DMS53 (cell line): Measurements from ENCODE around the gene PRPF39.
"Not testable (repeated sequence)": the region's sequence is repeated elsewhere in the genome, so short reads cannot be mapped to it uniquely, and the experiment has no call there.

Experiments used
- DNase-seq: peaks from one replicate; lab custom pipeline; 2025; lab: John Stamatoyannopoulos, UW

Gene PRPF39

DNA sequence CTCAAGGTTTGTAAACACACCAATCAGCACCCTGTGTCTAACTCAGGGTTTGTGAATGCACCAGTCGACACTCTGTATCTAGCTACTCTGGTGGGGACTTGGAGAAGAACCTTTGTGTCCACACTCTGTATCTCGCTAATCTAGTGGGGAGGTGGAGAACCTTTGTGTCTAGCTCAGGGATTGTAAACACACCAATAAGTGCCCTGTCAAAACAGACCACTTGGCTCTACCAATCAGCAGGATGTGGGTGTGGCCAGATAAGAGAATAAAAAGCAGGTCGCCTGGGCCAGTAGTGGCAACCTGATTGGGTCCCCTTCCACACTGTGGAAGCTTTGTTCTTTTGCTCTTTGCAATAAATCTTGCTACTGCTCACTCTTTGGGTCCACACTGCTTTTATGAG, 2.8 kb upstream of the PRPF39 start:
- not testable (repeated sequence) for DNase-seq

DNA sequence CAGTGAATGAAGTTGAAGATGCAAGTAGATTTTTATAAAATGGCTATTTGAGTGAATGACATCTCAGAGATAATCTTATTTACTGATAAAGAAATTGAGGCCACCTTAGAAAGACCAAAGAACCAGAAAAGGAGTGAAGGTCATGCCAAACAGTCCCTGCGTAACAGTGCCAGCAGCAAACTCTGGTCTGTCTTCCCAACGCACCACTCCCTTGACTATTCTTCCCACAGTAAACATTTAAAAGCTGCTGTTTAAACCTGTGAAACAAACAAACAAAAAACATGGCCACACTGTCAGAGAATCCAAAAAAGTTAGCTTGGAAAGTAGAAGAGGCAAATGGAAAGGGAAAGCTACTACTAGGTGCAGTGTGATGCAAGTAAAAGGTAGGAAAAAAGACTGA, 1.5 kb upstream of the PRPF39 start:
- no peak for DNase-seq

DNA sequence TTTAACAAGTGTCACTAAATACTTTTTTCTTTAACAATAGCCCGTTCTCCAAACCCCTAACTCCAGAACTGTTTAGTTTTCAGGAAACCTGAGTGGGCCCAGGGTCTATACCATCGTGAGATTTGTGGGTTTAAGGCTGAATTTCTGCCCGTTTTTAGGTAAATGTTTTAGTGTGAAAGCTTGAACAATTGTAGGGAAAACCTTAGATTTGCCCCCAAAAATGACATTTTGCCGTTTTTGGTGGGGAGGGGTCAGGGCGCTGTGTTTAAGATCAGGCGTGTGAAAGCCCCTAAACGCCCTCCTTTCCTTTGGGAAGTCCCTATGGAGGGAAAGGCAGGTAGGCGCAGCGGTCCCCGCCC, 320 bp upstream of the PRPF39 start:
- no peak for DNase-seq

GRCh38 chr14:45084946-45085346, 1.0 kb downstream of the PRPF39 start:
- DNase-seq: no peak

- DNase-seq: no peak
Observed at GRCh38 chr14:45089813-45090212, 5.9 kb downstream of the PRPF39 start.

GRCh38 chr14:45091710-45092109, 7.8 kb downstream of the PRPF39 start:
- no peak for DNase-seq

DNA sequence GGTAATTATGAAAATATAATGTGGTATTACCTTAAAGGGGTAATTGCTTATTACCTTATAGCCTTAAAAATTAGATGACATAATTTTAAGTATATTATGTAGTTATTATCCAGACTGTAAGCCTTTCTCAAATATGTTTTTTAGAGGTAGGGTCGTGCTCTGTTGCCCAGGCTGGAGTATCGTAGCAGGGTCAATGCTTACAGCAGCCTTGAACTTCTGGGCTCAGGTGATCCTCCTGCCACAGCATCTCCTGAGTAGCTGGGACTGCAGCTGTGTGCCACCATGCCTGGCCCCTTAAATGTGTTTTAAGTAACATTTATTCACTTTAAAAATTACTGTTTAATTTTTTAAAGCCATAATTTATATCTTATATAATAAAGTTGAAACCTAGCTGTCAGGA, 10.4 kb downstream of the PRPF39 start:
- no peak for DNase-seq

DNA sequence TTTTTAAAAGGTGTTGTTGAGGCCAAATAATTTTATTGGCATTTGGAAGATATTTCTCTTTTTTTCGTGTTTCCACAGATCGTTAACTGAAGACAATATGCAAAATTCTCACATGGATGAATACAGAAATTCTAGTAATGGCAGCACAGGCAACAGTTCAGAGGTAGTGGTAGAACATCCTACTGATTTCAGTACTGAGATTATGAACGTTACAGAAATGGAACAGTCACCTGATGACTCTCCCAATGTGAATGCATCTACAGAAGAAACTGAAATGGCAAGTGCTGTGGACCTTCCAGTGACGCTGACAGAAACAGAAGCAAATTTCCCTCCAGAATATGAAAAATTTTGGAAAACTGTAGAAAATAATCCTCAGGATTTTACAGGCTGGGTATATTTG, 11.2 kb downstream of the PRPF39 start:
- no peak for DNase-seq

GRCh38 chr14:45096218-45096617, 12.3 kb downstream of the PRPF39 start:
- no peak for DNase-seq

GRCh38 chr14:45103806-45104205, 19.9 kb downstream of the PRPF39 start:
- no peak for DNase-seq

GRCh38 chr14:45104561-45104960, 20.6 kb downstream of the PRPF39 start:
- DNase-seq: no peak

- DNase-seq: peak; percentile 92
Observed at GRCh38 chr14:45112896-45113781, 29.2 kb downstream of the PRPF39 start.

- no peak for DNase-seq
Observed at GRCh38 chr14:45114327-45114726, 30.4 kb downstream of the PRPF39 start.

DNA sequence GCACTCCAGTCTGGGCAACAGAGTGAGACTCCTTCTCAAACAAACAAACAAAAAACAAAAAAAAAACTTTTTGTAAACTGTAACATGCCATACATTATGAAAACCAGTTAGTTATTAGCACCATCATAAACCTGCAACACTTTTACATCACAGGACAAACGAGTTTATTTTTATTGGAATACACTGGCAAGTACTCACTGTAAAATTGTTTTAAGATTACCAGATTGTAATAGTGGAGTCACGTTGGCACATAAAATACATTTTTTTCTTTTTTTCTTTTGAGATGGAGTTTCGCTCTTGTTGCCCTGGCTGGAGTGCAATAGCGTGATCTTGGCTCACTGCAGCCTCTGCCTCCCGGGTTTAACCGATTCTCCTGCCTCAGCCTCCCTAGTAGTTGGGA, 34.7 kb downstream of the PRPF39 start:
- no peak for DNase-seq

- DNase-seq: no peak
Observed at GRCh38 chr14:45120096-45120495, 36.2 kb downstream of the PRPF39 start.

DNA sequence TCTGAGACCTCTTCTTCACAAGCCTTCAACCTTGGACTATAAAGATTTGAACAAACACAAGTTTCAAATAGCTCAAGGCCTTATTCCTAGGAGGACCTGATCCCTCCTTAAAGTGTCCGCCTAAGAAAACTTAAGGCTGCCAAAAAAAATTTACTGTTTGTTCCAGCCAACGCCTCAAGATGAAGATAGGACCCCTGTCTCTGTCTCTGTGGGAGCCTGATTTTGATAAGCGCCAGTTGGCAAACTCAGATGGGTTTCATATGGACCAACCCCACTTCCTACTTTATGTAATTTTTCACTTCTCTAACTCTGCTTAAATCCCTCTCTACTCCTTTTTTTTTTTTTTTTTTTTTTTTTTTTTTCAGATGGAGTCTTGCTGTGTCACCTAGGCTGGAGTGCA, 39.4 kb downstream of the PRPF39 start:
- no peak for DNase-seq

DNA sequence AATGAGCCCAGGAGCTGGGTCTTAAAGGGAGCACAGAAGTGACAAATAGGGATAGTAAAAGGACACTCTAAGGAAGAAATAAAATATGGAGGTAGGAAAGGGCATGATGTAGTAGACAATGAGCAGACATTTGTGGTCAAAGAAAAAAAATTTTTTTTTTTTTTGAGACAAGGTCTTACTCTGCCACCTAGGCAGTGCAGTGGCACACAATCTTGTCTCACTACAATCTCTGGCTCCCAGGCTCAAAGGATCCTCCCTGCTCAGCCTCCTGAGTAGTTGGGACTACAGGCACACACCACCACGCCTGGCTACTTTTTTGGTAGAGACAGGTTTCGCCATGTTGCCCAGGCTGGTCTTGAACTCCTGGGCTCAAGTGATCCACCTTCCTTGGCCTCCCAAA, 41.8 kb downstream of the PRPF39 start:
- DNase-seq: no peak

GRCh38 chr14:45128963-45129629, 45.2 kb downstream of the PRPF39 start:
- no peak for DNase-seq

DNA sequence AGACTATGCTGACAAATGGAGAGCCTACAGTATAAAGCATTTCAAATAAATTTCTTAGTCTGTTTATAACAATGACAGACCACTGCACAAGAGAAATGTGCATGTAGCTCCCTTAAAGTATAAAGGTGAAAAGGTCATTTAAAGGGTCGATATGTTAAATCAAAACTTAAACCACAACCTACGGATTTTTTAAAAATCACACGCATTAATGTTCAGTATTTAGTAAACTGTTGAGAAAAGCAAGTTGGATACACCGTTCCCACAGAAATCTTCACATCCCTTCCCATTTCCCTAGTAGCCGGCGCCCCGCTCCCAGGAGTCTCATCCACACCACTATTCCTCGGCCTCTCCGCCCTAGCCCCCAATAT, 49.8 kb downstream of the PRPF39 start:
- DNase-seq: peak; percentile 15

DNA sequence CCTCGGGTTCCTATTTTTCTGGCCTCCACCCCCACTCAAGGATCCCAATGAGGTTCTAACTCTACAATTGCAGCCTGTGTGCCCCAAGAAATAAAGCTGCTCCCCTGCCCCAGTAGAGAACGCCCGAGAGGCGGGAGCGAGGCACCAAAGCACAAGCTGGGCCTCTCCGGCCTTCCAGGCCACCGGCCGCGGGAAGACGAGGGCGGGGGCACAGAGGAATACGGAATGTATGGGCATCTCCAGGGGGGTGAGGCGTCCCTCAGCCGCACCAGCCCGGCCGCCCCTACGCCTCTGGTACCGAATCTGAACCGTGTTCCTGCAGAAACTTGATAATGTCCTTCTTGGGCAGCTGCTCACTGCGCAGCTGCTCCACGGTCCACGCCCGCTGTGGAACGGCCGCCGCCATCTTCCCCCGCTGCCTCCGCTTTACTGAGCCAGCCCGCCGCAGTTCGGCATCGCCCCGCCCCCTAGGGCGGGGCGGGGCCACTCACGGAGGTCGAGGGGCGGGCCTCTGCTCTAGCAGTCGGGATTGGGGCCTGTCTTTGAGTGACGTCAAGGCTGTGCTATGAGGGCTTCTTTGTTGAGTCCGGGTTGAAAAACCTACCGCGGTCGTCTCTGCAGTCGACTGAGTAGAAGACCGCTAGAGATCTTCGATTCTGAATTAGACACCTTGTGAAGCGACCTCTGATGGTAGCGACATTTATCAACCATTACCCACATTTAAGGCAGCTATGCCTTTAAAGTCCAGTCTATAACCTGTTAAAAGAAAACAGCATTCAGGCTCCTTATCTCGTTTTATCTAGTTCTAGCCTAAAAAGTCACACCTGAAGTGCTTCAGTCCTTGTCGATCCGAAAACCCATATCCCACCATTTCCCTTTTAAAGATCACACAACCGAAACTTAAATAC, 50.4 kb downstream of the PRPF39 start, which contains the start of gene FKBP3:
TSS of gene FKBP3 (minus strand) at position 431 of the 908 bp plus-strand sequence. CDS start at position 406, 25 bp downstream.
- peak; percentile 98 for DNase-seq

GRCh38 chr14:45135156-45135555, 51.2 kb downstream of the PRPF39 start:
- peak; percentile 46 for DNase-seq

DNA sequence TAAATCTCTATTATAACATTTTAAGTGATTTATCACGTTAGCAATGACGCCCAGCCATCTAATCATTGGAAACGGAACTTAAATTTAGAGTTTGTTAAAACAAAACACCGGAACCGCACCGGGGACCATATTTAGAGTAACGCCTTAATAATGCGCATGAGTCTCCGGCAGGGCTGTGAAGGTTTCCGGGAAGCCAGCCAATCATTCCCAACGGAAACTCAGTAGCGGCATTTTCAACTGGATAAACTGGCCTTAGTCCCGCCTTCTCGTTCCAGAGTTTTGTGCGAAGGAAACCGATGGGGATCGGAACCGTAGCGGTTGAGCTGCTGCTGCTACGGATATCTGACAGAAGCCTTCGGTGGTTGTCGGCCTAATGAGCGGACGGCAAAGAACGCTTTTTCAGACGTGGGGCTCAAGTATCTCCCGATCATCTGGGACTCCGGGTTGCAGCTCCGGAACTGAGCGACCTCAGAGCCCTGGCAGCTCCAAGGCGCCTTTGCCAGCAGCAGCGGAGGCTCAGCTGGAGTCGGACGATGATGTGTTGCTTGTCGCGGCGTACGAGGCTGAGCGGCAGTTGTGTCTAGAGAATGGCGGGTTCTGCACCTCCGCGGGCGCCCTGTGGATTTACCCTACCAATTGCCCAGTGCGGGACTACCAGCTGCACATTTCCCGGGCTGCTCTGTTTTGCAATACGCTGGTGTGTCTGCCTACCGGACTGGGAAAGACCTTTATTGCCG, 51.9 kb downstream of the PRPF39 start, which contains the start of gene FANCM:
TSS of gene FANCM (plus strand) at position 272 of the 737 bp plus-strand sequence. CDS start at position 374, 102 bp downstream.
- DNase-seq: peak; percentile 97
